ENCODE results near the gene C1orf159. TPM values are rescaled to one million over a fixed set of nuclear protein-coding genes. Genes with fewer than 3 reads are reported as not detected.
A peak's percentile ranks its signal among the peaks of the same experiment; 100 is the strongest.

Gene C1orf159
- total and polyA plus RNA-seq, 2 donors from 2014 or later = 8.6 to 14.8 TPM

GRCh38 chr1:1112237-1112985 is 3.5 kb downstream of the C1orf159 start:
- H3K36me3 ChIP-seq (ENCODE audit: control insufficient read depth in 2 of 3, insufficient read depth in 3 of 3, low read length in 3 of 3) = no peaks in the 10 kb centered on the region
- no peak overlapping the region for H3K9ac ChIP-seq (ENCODE audit: low read length in 3 of 3)
- peaks cover 0 to 6% (median 0%) of the 10 kb centered on the region in 3 donors for H3K9me3 ChIP-seq (ENCODE audit: control insufficient read depth in 2 of 3, insufficient read depth in 1 of 3, low read length in 3 of 3)
- FAIRE-seq (no peak), DNase-seq (peak in 2 of 5 donors; percentile 44)
- H3K4me1 ChIP-seq (ENCODE audit: control insufficient read depth in 2 of 3, insufficient read depth in 2 of 3, low read depth in 1 of 3, low read length in 3 of 3) = no peaks in the 10 kb centered on the region
- intact Hi-C loops (cut with DNase I) = no loop called here
- TF ChIP-seq CTCF (IDR thresholded peaks at IDR 0.05; ENCODE audit: borderline replicate concordance, extremely low read depth, insufficient read depth) = no peak
- no peaks in the 10 kb centered on the region for H3K27me3 ChIP-seq (ENCODE audit: control insufficient read depth, insufficient read depth, low read length)
- no peak overlapping the region for H3K27ac ChIP-seq (ENCODE audit: low read depth in 2 of 2, low read length in 2 of 2)
- no peak overlapping the region for H3K4me3 ChIP-seq (ENCODE audit: low read length in 3 of 3)

- FAIRE-seq = no peak
- Histone ChIP-seq H3K36me3 (ENCODE audit: control insufficient read depth in 2 of 3, insufficient read depth in 3 of 3, low read length in 3 of 3) (no peaks in the 10 kb centered on the region), H3K9me3 (ENCODE audit: control insufficient read depth in 2 of 3, insufficient read depth in 1 of 3, low read length in 3 of 3) (peaks cover 0 to 6% (median 0%) of the 10 kb centered on the region in 3 donors), H3K4me3 (ENCODE audit: low read length in 3 of 3) (no peak overlapping the region), H3K9ac (ENCODE audit: low read length in 3 of 3) (no peak overlapping the region), H3K27ac (ENCODE audit: low read depth in 2 of 2, low read length in 2 of 2) (no peak overlapping the region), H3K27me3 (ENCODE audit: control insufficient read depth, insufficient read depth, low read length) (no peaks in the 10 kb centered on the region), H3K4me1 (ENCODE audit: control insufficient read depth in 2 of 3, insufficient read depth in 2 of 3, low read depth in 1 of 3, low read length in 3 of 3) (no peaks in the 10 kb centered on the region)
- no peak for TF ChIP-seq CTCF (IDR thresholded peaks at IDR 0.05; ENCODE audit: borderline replicate concordance, extremely low read depth, insufficient read depth)
- intact Hi-C loops (cut with DNase I) = no loop called here
- peak in 1 of 5 donors; percentile 58 for DNase-seq
These were observed 4.2 kb downstream of the C1orf159 start for GRCh38 chr1:1111516-1112236.

GRCh38 chr1:1110561-1110971 is 5.3 kb downstream of the C1orf159 start:
- H3K27ac ChIP-seq (ENCODE audit: low read depth in 2 of 2, low read length in 2 of 2) = no peak overlapping the region
- H3K4me3 ChIP-seq (ENCODE audit: low read length in 3 of 3) = no peak overlapping the region
- H3K36me3 ChIP-seq (ENCODE audit: control insufficient read depth in 2 of 3, insufficient read depth in 3 of 3, low read length in 3 of 3) = no peaks in the 10 kb centered on the region

More at GRCh38 chr1:1110561-1110971, 5.3 kb downstream of the C1orf159 start:
- Histone ChIP-seq H3K27me3 (ENCODE audit: control insufficient read depth, insufficient read depth, low read length) (no peaks in the 10 kb centered on the region), H3K9ac (ENCODE audit: low read length in 3 of 3) (no peak overlapping the region), H3K9me3 (ENCODE audit: control insufficient read depth in 2 of 3, insufficient read depth in 1 of 3, low read length in 3 of 3) (peaks cover 0 to 6% (median 0%) of the 10 kb centered on the region in 3 donors), H3K4me1 (ENCODE audit: control insufficient read depth in 2 of 3, insufficient read depth in 2 of 3, low read depth in 1 of 3, low read length in 3 of 3) (no peaks in the 10 kb centered on the region)
- FAIRE-seq (no peak), DNase-seq (peak in 1 of 5 donors; percentile 66)
- TF ChIP-seq CTCF (IDR thresholded peaks at IDR 0.05; ENCODE audit: borderline replicate concordance, extremely low read depth, insufficient read depth) = no peak
- intact Hi-C loops (cut with DNase I) = no loop called here

All from kidney (tissue), 14 donors.